Endodermal cell (in vitro differentiated cells): ENCODE data around the gene SCAF4. TPM values are rescaled to one million over a fixed set of nuclear protein-coding genes. Genes with fewer than 3 reads are reported as not detected.

ENCODE experiments used
- DNase-seq: peaks from one replicate; pipeline ENCODE4 v3.0.0-alpha.2; 2017
- H3K27ac ChIP-seq: 2 replicates; pipeline ENCODE4 v1.5.1; 2013; ENCODE audit warnings: mild to moderate bottlenecking, low read depth, low read length, moderate library complexity
- H3K27me3 ChIP-seq: 2 replicates; pipeline ENCODE4 v1.6.1; 2013; ENCODE audit warnings: mild to moderate bottlenecking, low read length, moderate library complexity; ENCODE audit not compliant: insufficient read depth, control insufficient read depth, poor library complexity, severe bottlenecking
- H3K36me3 ChIP-seq: 2 replicates; pipeline ENCODE4 v1.7.0; 2013; ENCODE audit warnings: mild to moderate bottlenecking, low read length, moderate library complexity; ENCODE audit not compliant: control insufficient read depth, insufficient read depth
- H3K4me1 ChIP-seq: one replicate; pipeline ENCODE4 v1.7.0; 2013; ENCODE audit warnings: low read length; ENCODE audit not compliant: control insufficient read depth, insufficient read depth
- H3K4me3 ChIP-seq: 2 replicates; pipeline ENCODE4 v1.5.1; 2013; ENCODE audit warnings: mild to moderate bottlenecking, low read length, moderate library complexity
- H3K9ac ChIP-seq: 2 replicates; pipeline ENCODE4 v1.6.1; 2013; ENCODE audit warnings: mild to moderate bottlenecking, low read length, moderate library complexity; ENCODE audit not compliant: poor library complexity, severe bottlenecking; ENCODE audit errors: extremely low read depth
- H3K9me3 ChIP-seq: 2 replicates; pipeline ENCODE4 v1.6.1; 2013; ENCODE audit warnings: mild to moderate bottlenecking, low read length, moderate library complexity; ENCODE audit not compliant: control insufficient read depth
- H3K27ac Mint-ChIP-seq: 2 replicates; pipeline ENCODE4 v1.8.0; 2020; ENCODE audit warnings: mixed read lengths
- H3K27me3 Mint-ChIP-seq: 2 replicates; pipeline ENCODE4 v1.8.0; 2021; ENCODE audit warnings: mild to moderate bottlenecking, mixed read lengths; ENCODE audit not compliant: insufficient read depth
- H3K36me3 Mint-ChIP-seq: 2 replicates; pipeline ENCODE4 v1.8.0; 2020; ENCODE audit warnings: low read depth, mixed read lengths
- H3K4me1 Mint-ChIP-seq: 2 replicates; pipeline ENCODE4 v1.8.0; 2020; ENCODE audit warnings: mixed read lengths
- H3K4me3 Mint-ChIP-seq: 2 replicates; pipeline ENCODE4 v1.8.0; 2020; ENCODE audit warnings: mild to moderate bottlenecking, moderate library complexity, mixed read lengths
- H3K9me3 Mint-ChIP-seq: 2 replicates; pipeline ENCODE4 v1.8.0; 2020; ENCODE audit warnings: mild to moderate bottlenecking, mixed read lengths
- CTCF ChIP-seq: fragments of 200-600 bp; sonication (generic); conservative IDR thresholded peaks from 2 replicates; pipeline ENCODE4 v1.5.0; 2021; ENCODE audit warnings: antibody characterized with exemption, mild to moderate bottlenecking
- WGBS, 2 experiments: methylation state at CpG; one replicate each; pipeline versions ENCODE4 v1.1.5 to v1.1.7; 2013; ENCODE audit warnings: missing lambda C conversion rate in 2 of 2, mixed read lengths in 1 of 2; ENCODE audit not compliant: insufficient coverage in 1 of 2, insufficient read length in 1 of 2; 5-methylcytosine and 5-hydroxymethylcytosine counted together
- total RNA-seq, 2 donors: library from RNA; stranded (reverse); fragmentation: NEBNext Ultra II Directional in 1 of 2; extraction: Animal tissue kit (Norgen Biotek cat#: 25700) in 1 of 2; gene quantifications; 2 replicates in 1 of 2; 3 replicates in 1 of 2; pipeline ENCODE4 v1.2.1, GENCODE V29; 2021

The SCAF4 gene
- total RNA-seq, 2 donors from 2014 or later: 61.3 to 67.8 TPM

- no peaks in the 10 kb centered on the region for H3K9me3 Mint-ChIP-seq
- Histone ChIP-seq H3K4me3 (no peak overlapping the region), H3K27me3 (no peaks in the 10 kb centered on the region), H3K36me3 (no peaks in the 10 kb centered on the region), H3K9ac (no peak overlapping the region), H3K27ac (no peak overlapping the region), H3K9me3 (no peaks in the 10 kb centered on the region), H3K4me1 (no peaks in the 10 kb centered on the region)
- 93 to 100% methylated on average over 2 to 3 of the region's 3 CpGs for WGBS, 2 experiments
- peaks cover 9% of the 10 kb centered on the region for H3K4me1 Mint-ChIP-seq
- peaks cover 3% of the 10 kb centered on the region for H3K27me3 Mint-ChIP-seq
- no peak overlapping the region for H3K4me3 Mint-ChIP-seq
- H3K36me3 Mint-ChIP-seq: no peaks in the 10 kb centered on the region
- no peak overlapping the region for H3K27ac Mint-ChIP-seq
- no peak for TF ChIP-seq CTCF
- no peak for DNase-seq
Observed at GRCh38 chr21:31752967-31753366, 21.0 kb upstream of the SCAF4 start.

GRCh38 chr21:31752352-31752751, 20.4 kb upstream of the SCAF4 start:
- Mint-ChIP-seq H3K4me3 (no peak overlapping the region), H3K36me3 (no peaks in the 10 kb centered on the region), H3K4me1 (peaks cover 9% of the 10 kb centered on the region), H3K9me3 (no peaks in the 10 kb centered on the region), H3K27me3 (peaks cover 3% of the 10 kb centered on the region), H3K27ac (no peak overlapping the region)
- H3K4me3 ChIP-seq: no peak overlapping the region
- no peaks in the 10 kb centered on the region for H3K27me3 ChIP-seq
- H3K4me1 ChIP-seq: no peaks in the 10 kb centered on the region
- no peak overlapping the region for H3K9ac ChIP-seq
- no peaks in the 10 kb centered on the region for H3K36me3 ChIP-seq
- no peak for TF ChIP-seq CTCF
- no peak overlapping the region for H3K27ac ChIP-seq
- no peak for DNase-seq
- 91 to 96% methylated on average over 4 of the region's 4 CpGs for WGBS, 2 experiments
- H3K9me3 ChIP-seq: no peaks in the 10 kb centered on the region

- H3K4me1 Mint-ChIP-seq: peaks cover 9% of the 10 kb centered on the region
- H3K27me3 Mint-ChIP-seq: peaks cover 3% of the 10 kb centered on the region
- H3K4me1 ChIP-seq: no peaks in the 10 kb centered on the region
- H3K4me3 Mint-ChIP-seq: no peak overlapping the region
- no peak overlapping the region for H3K9ac ChIP-seq
- peaks cover 6% of the 10 kb centered on the region for H3K9me3 ChIP-seq
- DNase-seq: no peak
- no peak overlapping the region for H3K4me3 ChIP-seq
- no peaks in the 10 kb centered on the region for H3K36me3 ChIP-seq
- peaks cover 6% of the 10 kb centered on the region for H3K36me3 Mint-ChIP-seq
- H3K27ac Mint-ChIP-seq: no peak overlapping the region
- H3K27ac ChIP-seq: no peak overlapping the region
- no peaks in the 10 kb centered on the region for H3K27me3 ChIP-seq
- peaks cover 8% of the 10 kb centered on the region for H3K9me3 Mint-ChIP-seq
- TF ChIP-seq CTCF: no peak
Observed at GRCh38 chr21:31750843-31751242, 18.9 kb upstream of the SCAF4 start.
